Loucy (cell line): Measurements from ENCODE around the gene LCN15.

Source experiments
- H2AFZ ChIP-seq: fragments of 200-600 bp; sonication (generic); 2 replicates; pipeline ENCODE4 v1.6.0; 2016; ENCODE audit warnings: antibody characterized with exemption, mild to moderate bottlenecking, low read length, moderate library complexity
- H3F3A ChIP-seq: fragments of 200-600 bp; 2 replicates; pipeline ENCODE4 v1.6.0; 2016; ENCODE audit warnings: antibody characterized with exemption, low read depth, mild to moderate bottlenecking
- H3K27me3 ChIP-seq: fragments of 200-600 bp; sonication (generic); 2 replicates; pipeline ENCODE4 v1.6.1; 2014; ENCODE audit warnings: low read length, mild to moderate bottlenecking; ENCODE audit not compliant: insufficient read depth, poor library complexity, severe bottlenecking
- H3K36me3 ChIP-seq: fragments of 200-600 bp; sonication (generic); 2 replicates; pipeline ENCODE4 v1.6.1; 2016; ENCODE audit warnings: low read length; ENCODE audit not compliant: insufficient read depth
- H3K4me1 ChIP-seq: fragments of 200-600 bp; sonication (generic); 2 replicates; pipeline ENCODE4 v1.5.1; 2014; ENCODE audit warnings: low read length, mild to moderate bottlenecking; ENCODE audit not compliant: insufficient read depth, poor library complexity, severe bottlenecking
- H3K4me2 ChIP-seq: fragments of 200-600 bp; sonication (generic); 2 replicates; pipeline ENCODE4 v1.6.0; 2014; ENCODE audit warnings: antibody characterized with exemption, low read length, low read depth, mild to moderate bottlenecking; ENCODE audit not compliant: poor library complexity, severe bottlenecking
- H3K4me3 ChIP-seq: fragments of 200-600 bp; sonication (generic); 2 replicates; pipeline ENCODE4 v1.5.1; 2014; ENCODE audit warnings: low read length, mild to moderate bottlenecking, mixed read lengths; ENCODE audit not compliant: poor library complexity, severe bottlenecking
- H3K79me2 ChIP-seq: fragments of 200-600 bp; sonication (generic); 2 replicates; pipeline ENCODE4 v1.6.1; 2014; ENCODE audit warnings: low read length; ENCODE audit not compliant: insufficient read depth
- H3K9ac ChIP-seq: fragments of 200-600 bp; sonication (generic); 2 replicates; pipeline ENCODE4 v1.6.0; 2014; ENCODE audit warnings: mild to moderate bottlenecking, low read depth, low read length, moderate library complexity; ENCODE audit not compliant: poor library complexity, severe bottlenecking
- H3K9me2 ChIP-seq: fragments of 200-600 bp; sonication (generic); replicated peaks from 2 replicates; pipeline ENCODE4 v1.6.1; 2016; ENCODE audit warnings: low read depth, low read length, mixed read lengths
- H3K9me3 ChIP-seq: fragments of 200-600 bp; sonication (generic); 2 replicates; pipeline ENCODE4 v1.6.1; 2014; ENCODE audit warnings: mild to moderate bottlenecking, antibody characterized with exemption, low read length, low read depth; ENCODE audit not compliant: insufficient read depth
- H4K20me1 ChIP-seq: fragments of 200-600 bp; sonication (generic); 2 replicates; pipeline ENCODE4 v1.6.0; 2014; ENCODE audit warnings: antibody characterized with exemption, low read length, mild to moderate bottlenecking; ENCODE audit not compliant: insufficient read depth, poor library complexity, severe bottlenecking
- CTCF ChIP-seq: fragments of 200-600 bp; sonication (generic); conservative IDR thresholded peaks from 2 replicates; pipeline ENCODE4 v1.5.1; 2014; ENCODE audit warnings: mild to moderate bottlenecking, antibody characterized with exemption, low read length
- EZH2phosphoT487 ChIP-seq: fragments of 200-600 bp; IDR thresholded peaks from 2 replicates; pipeline ENCODE4 v1.6.1; 2018; ENCODE audit warnings: antibody characterized with exemption, mild to moderate bottlenecking, moderate library complexity, borderline replicate concordance

Gene LCN15

GRCh38 chr9:136775191-136775590 lies 10.9 kb upstream of the LCN15 start:
- Histone ChIP-seq H3K79me2 (no peaks in the 10 kb centered on the region), H3F3A (no peaks in the 10 kb centered on the region)

GRCh38 chr9:136774416-136775045 lies 10.2 kb upstream of the LCN15 start:
- TF ChIP-seq CTCF = no peak
- no peak for TF ChIP-seq EZH2phosphoT487
- Histone ChIP-seq H3K4me1 (peaks cover 6% of the 10 kb centered on the region), H3F3A (no peaks in the 10 kb centered on the region), H3K4me2 (no peak overlapping the region), H4K20me1 (no peaks in the 10 kb centered on the region), H3K4me3 (no peak overlapping the region), H3K9me2 (no peaks in the 10 kb centered on the region), H3K27me3 (no peaks in the 10 kb centered on the region), H3K79me2 (no peaks in the 10 kb centered on the region), H3K9me3 (no peaks in the 10 kb centered on the region; the same call in 1 of the 2 replicates), H2AFZ (no peak overlapping the region), H3K9ac (no peak overlapping the region), H3K36me3 (no peaks in the 10 kb centered on the region)

More at GRCh38 chr9:136775191-136775590, 10.9 kb upstream of the LCN15 start:
- no peaks in the 10 kb centered on the region; the same call in 1 of the 2 replicates for H3K9me3 ChIP-seq
- no peak overlapping the region for H3K4me3 ChIP-seq
- no peak overlapping the region for H3K9ac ChIP-seq
- no peak overlapping the region for H3K4me2 ChIP-seq
- no peak overlapping the region for H2AFZ ChIP-seq
- no peaks in the 10 kb centered on the region for H3K27me3 ChIP-seq
- H3K9me2 ChIP-seq = no peaks in the 10 kb centered on the region
- H3K4me1 ChIP-seq = peaks cover 6% of the 10 kb centered on the region
- H4K20me1 ChIP-seq = no peaks in the 10 kb centered on the region
- H3K36me3 ChIP-seq = no peaks in the 10 kb centered on the region
- no peak for TF ChIP-seq EZH2phosphoT487
- no peak for TF ChIP-seq CTCF

- H3K9me3 ChIP-seq = no peaks in the 10 kb centered on the region; the same call in 1 of the 2 replicates
- peak overlapping the region; percentile 30 for H3K4me2 ChIP-seq
- H3K4me1 ChIP-seq = peaks cover 6% of the 10 kb centered on the region
- H2AFZ ChIP-seq = peak overlapping the region; percentile 77
- H3K9ac ChIP-seq = no peak overlapping the region
- no peaks in the 10 kb centered on the region for H3K9me2 ChIP-seq
- peak overlapping the region; percentile 37 for H3K4me3 ChIP-seq
- TF ChIP-seq CTCF (no peak), EZH2phosphoT487 (no peak)
- no peaks in the 10 kb centered on the region for H3K79me2 ChIP-seq
- no peaks in the 10 kb centered on the region for H3K27me3 ChIP-seq
- no peaks in the 10 kb centered on the region for H3K36me3 ChIP-seq
- no peaks in the 10 kb centered on the region for H3F3A ChIP-seq
- no peaks in the 10 kb centered on the region for H4K20me1 ChIP-seq
These were observed 9.2 kb upstream of the LCN15 start for GRCh38 chr9:136773386-136774044.
